Right kidney (tissue), 9 donors: Measurements from ENCODE around the gene TCEAL1.
"Not testable (repeated sequence)": the region's sequence is repeated elsewhere in the genome, so short reads cannot be mapped to it uniquely, and the experiment has no call there.

ENCODE experiments used
- DNase-seq: peaks from one replicate; pipeline ENCODE4 v3.0.0-alpha.2; 2016
- long read RNA-seq, 8 donors: transcript quantifications; one replicate each; lab custom pipeline, GENCODE V29; 2026

TCEAL1 gene, protein sequence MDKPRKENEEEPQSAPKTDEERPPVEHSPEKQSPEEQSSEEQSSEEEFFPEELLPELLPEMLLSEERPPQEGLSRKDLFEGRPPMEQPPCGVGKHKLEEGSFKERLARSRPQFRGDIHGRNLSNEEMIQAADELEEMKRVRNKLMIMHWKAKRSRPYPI
- long read RNA-seq, donor 1, transcript TCEAL1-201 (3 exons, 1,164 nt), result major isoform, 16 of 32 reads
- long read RNA-seq, donor 1, partial matches to known transcripts, result 6 of 32 reads
- long read RNA-seq, donor 1, other reads (novel, unspliced or antisense), result 6 of 32 reads
- long read RNA-seq, donor 2, transcript TCEAL1-201 (3 exons, 1,164 nt), result major isoform, 5 of 6 reads
- long read RNA-seq, donor 2, partial matches to known transcripts, result 0 of 6 reads
- long read RNA-seq, donor 2, other reads (novel, unspliced or antisense), result 0 of 6 reads
- long read RNA-seq, donor 3, transcript TCEAL1-201 (3 exons, 1,164 nt), result major isoform, 7 of 16 reads
- long read RNA-seq, donor 3, partial matches to known transcripts, result 0 of 16 reads
- long read RNA-seq, donor 3, other reads (novel, unspliced or antisense), result 7 of 16 reads
- long read RNA-seq, donor 4, transcript TCEAL1-201 (3 exons, 1,164 nt), result major isoform, 5 of 17 reads
- long read RNA-seq, donor 4, partial matches to known transcripts, result 6 of 17 reads
- long read RNA-seq, donor 4, other reads (novel, unspliced or antisense), result 0 of 17 reads
- long read RNA-seq, donor 5, transcript TCEAL1-201 (3 exons, 1,164 nt), result major isoform, 5 of 12 reads
- long read RNA-seq, donor 5, partial matches to known transcripts, result 0 of 12 reads
- long read RNA-seq, donor 5, other reads (novel, unspliced or antisense), result 0 of 12 reads
- long read RNA-seq, donor 6, partial matches to known transcripts, result 5 of 12 reads
- long read RNA-seq, donor 6, other reads (novel, unspliced or antisense), result 0 of 12 reads
- long read RNA-seq, donor 7, partial matches to known transcripts, result 7 of 16 reads
- long read RNA-seq, donor 7, other reads (novel, unspliced or antisense), result 0 of 16 reads
- long read RNA-seq, donor 8, transcript TCEAL1-201 (3 exons, 1,164 nt), result major isoform, 7 of 17 reads
- long read RNA-seq, donor 8, partial matches to known transcripts, result 0 of 17 reads
- long read RNA-seq, donor 8, other reads (novel, unspliced or antisense), result 8 of 17 reads

DNA sequence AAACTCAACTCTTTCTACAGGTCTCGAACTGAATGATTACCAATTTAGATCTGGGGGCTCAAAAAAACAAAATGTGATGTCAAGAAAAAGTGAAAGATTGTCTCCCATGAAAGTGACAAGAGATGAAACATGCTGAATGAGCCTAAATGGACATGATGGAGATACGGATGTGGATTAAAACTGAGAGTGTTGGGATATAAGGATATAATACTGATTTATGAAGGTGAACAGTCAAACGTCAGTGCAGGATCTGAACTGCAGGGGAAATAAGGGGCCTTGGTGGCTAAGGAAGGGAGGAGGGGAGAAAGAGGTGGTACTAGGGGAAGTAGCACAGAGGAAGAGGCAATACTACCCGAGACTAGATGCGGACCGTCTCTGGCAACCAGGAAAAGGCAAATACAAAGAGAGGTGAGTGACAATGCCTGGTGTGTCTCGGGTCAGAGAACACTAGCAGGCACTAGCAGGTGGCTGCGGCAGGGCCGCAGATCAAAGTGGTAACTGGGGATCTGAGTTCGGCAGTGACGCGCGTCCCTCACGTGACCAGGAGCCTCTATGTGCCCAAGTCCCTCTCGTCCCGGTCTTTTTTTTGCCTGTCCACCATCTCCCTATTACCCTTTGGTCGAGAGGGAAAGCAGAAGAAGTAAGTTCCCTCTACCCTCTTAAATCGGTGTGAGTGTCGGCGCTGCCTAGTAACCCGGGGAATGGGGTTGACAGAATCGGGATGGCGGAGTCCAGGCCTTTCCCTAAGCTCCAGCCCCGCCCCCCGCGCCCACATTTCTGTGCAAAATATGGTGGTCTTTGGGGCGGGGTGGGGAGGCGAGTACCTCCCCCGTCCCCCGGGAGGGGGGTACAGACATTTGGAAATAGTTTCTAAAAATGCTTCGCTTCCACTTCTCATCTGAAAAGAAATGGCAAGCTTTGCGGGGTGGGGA is at the start of gene TCEAL1:
Gene TCEAL1, plus strand, starts transcription at position 590 of the 932 bp plus-strand sequence. CDS start 942 bp downstream, outside the sequence.
- peak; percentile 80 for DNase-seq

DNA sequence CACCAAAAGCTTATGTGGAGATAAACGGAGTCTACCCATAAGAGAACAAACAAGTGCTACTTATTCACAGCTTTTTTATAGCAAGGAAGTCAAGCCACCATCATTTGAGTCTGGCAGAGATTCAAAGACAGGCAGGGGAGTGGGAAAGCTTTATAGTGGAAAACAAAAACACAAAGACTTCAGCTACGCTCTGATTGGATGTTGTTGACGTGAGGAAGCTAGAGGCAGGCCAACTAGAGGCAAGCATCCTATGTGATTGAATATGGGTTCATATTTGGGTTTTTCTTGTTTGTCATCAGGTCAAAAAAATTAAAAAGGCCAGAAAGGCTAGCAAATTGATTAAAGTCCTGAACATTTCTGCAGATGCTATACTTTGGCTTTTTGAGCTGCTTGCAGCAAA is 44.2 kb upstream of the TCEAL1 start:
- DNase-seq, result peak; percentile 2

DNA sequence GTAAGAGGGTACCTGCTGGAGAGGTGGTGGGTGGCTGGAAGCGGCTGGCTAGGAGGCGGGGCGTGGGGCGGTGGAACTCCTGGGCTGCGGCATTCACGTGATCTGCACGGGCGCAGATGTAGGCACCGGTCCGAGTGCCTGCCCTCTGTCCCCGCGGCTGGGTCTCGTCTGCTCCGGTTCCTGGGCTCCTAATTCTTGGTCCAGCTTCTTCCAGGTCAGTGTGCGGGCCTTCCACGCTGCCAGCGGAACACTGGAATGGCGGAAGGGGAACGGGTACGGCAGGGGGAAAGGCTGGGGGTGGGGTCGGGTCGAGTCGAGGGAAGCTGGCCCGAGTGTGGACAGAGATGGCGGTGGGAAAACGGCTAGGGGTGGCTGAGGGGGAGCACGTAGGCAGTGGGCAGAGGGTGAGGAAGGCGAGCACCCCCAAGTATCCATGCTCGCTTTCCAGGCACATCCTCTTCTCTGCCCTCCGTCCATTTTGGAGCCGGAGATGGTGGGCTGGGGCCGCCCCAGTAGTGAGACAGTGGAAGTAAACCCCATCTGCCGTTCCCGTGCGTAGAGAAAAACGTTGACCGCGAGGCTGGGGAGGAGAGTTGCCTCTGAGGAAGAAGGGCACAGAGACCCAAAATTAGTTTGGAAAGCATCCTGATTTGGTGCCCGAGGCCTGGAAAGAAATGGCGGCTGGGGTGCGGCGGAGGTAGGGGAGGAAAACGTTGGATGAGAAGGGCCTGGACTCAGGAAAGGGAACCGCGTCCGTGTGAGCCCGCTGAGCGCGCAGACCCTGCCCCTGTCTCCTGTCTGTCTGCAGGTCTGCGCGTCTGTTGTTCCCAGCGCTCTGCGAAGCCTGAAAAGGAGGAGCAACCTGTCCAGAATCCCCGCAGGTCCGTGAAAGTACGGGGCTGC is 43.1 kb upstream of the TCEAL1 start, which contains the start of gene TCEAL4:
Gene TCEAL4, plus strand, starts transcription at position 105 of the 903 bp plus-strand sequence. CDS start 1,161 bp downstream, outside the sequence.
- DNase-seq, result peak; percentile 67

DNA sequence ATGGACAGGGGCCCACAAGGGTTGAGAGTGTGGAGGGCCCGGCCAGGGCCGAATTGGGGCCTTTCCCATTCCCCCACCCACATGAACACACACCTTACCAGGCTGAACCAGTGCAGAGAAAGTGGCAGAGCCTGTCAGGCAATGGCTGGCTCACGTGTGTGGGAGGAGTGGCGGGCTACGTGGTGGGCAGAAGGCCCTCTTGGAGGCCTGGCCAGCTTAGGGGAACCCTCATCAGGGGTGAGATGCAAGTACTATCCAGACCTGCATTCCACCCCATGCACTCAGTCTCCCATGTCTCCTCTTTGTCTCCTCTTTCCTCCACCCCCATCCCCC is 42.5 kb upstream of the TCEAL1 start:
- DNase-seq, result no peak

DNA sequence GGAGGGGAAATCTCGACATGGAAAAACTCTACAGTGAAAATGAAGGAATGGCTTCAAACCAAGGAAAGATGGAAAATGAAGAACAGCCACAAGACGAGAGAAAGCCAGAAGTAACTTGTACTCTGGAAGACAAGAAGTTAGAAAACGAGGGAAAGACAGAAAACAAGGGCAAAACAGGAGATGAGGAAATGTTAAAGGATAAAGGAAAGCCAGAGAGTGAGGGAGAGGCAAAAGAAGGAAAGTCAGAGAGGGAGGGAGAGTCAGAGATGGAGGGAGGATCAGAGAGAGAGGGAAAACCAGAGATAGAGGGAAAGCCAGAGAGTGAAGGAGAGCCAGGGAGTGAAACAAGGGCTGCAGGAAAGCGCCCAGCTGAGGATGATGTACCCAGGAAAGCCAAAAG is 42.1 kb upstream of the TCEAL1 start:
- no peak for DNase-seq

DNA sequence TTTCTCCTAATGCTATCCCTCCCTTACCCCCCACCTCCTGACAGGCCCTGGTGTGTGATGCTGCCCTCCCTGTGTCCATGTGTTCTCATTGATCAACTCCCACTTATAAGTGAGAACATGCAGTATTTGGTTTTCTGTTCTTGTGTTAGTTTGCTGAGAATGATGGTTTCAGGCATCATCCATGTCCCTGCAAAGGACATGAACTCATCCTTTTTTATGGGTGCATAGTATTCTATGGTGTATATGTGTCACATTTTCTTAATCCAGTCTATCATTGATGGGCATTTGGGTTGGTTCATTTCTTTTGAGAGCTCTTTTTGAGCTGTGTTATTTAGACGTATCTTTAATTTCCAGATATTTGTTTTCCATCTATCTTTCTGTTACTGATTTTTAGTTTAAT is 36.5 kb upstream of the TCEAL1 start:
- DNase-seq, result not testable (repeated sequence)

DNA sequence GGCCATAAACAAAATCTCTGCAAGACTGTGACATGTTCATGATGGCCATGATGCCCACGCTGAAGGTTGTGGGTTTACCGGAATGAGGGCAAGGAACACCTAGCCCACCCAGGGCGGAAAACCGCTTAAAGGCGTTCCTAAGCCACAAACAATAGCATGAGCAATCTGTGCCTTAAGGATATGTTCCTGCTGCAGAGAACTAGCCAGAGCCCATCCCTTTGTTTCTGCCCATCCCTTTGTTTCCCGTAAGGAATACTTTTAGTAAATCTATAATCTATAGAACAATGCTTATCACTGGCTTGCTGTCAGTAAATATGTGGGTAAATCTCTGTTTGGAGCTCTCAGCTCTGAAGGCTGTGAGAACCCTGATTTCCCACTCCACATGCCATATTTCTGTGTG is 33.6 kb upstream of the TCEAL1 start:
- not testable (repeated sequence) for DNase-seq

DNA sequence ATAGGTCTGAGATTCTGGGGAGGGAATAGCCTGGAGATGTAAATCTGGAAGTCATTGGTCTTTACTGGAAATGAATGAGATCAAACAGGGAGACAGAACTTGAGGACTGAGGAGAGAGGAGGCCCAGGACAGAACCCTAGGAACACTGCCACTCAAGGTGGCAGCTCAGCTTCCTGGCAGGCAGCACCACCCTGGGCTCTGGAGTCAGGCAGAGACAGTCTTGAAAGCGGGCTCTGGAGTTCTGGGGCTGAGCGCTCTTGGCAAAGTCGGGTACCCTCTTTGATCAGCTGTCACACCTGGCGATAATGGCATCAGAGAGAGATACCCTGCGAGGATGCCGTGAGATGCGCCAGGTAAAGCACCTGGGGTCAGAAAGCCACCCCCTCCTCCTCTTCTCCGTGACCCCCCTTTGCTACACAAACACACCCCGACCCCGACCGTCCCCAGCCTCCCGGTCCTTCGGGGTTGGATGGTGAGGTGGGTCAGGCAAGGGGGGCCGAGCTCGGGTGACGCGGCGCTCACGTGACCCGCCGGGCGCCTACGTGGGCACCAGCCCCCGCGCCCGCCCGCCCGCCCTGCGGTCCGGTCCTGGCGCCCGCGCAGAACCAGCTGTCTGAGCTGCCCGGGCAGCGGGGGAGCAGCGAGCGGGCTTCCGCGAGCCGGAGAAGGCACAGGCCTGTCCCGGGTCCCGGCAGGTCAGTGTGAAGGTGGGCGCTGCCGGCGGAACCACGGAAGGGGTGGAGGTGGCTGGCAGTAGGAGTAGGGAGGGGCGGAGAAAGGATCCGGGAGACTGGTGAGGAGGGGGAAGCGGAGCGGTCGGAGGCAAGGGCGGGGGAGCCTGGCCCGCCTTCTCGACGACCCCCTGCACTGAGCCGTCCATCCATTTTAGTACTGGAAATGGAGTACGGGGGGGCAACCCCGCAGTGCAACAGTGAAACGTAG is 21.1 kb upstream of the TCEAL1 start, which contains the start of gene TCEAL3:
Gene TCEAL3, plus strand, starts transcription at position 600 of the 942 bp plus-strand sequence. CDS start 1,102 bp downstream, outside the sequence.
- peak; percentile 69 for DNase-seq

DNA sequence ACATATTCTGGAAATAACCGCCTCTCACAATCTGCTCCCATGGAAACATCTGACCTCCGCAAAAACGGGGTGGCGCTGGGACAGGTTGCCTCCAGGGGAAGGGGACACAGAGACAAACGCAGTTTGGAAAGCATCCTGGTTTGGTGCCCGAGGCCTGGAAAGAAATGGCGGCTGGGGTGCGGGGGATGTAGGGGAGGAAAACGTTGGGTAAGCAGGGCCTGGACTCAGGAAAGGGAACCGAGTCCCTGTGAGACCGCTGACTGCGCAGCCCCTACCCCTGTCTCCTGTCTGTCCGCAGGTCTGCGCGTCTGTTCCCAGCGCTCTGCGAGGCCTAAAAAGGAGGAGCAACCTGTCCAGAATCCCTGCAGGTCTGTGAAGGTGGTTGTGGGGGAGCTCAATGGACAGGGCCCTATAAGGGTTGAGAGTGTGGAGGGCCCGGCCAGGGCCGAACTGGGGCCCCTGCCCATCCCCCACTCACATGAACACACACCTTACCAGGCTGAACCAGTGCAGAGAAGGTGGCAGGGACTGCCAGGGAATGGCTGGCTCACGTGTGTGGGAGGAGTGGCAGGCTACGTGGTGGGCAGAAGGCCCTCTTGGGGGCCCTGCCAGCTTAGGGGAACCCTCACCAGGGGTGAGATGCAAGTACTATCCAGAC is 20.3 kb upstream of the TCEAL1 start:
- no peak for DNase-seq

DNA sequence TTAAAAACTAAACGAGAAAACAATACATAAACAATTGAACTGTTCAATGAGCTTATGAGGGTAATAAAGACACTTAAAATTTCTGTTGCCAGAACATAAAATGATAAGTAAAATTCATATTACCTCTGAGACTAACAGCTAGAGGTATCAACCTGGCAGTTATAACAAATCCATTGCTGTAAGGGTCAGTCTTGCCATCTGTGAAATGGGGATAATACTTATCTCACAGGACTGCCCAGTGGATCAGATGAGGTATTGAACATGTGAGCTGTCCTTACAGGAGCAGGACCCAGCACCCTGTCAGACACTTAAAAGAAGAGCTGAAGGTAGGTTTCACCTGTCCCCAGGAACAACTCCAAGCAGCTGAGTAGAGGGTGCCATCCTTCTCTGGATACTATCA is 18.5 kb upstream of the TCEAL1 start:
- no peak for DNase-seq

DNA sequence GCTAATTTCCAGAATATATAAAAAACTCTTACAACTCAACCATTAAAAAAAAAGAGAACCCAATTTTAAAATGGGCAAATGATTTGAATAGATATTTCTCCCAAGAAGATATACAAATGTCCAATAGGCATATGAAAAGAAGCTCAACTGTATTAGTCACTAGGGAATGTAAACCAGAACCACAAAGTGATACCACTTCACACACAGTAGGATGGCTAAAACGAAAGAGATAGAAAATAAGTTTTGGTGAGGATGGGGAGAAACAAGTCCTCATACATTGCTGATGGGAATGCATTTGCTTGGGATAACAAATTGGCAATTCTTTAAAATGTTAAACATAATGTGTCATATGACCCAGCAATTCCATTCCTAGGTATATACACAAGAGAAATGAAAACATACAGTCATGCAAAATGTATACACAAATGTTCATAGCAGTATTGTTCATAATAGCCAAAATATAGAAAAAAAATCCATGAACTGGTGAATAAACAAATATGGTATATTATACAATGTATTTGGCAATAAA is 15.3 kb upstream of the TCEAL1 start:
- DNase-seq, result no peak

DNA sequence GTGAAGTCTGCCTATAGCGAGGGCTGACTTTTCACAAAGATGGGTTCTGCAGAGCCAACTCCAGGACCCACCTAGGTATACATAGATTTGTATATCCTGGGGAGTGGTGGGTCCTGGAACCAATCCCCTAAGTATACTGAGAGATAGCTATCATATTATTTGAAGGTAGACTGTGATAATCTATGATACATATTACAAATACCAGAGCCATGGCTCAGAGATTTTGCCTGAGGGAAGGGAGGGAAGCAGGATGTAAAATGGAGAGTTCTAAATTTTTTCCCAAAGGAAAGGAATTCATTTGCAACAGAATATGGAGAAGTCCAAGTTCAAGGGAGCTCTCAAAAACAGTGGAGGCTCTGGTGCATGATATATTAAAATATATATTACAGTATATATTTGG is 13.8 kb upstream of the TCEAL1 start:
- no peak for DNase-seq

DNA sequence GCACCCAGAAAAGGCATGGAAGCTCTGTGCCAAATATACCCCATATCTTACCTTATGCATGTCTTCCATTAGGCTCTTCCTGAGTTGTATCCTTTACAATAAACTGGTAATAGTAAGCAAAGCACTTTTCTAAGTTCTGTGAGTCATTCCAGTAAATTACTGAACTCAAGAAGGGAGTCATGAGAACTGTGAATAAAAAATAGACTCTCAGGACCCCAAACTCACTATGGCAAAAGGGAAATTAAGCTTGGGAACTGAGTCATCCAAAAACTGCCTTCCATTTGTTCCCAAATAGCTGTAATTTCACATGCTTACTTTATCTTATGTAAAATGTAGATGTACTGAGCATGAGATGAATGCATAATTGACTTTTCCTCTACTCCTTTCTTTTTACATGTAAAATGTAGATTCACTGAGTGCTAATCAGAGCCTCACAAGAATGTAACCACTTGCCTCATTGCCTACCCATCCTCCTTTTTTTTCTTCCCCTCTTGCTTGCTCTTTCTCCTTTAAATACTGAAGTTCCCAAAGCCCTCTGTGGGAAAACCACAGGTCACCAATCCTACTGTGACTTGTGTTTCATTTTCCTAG is 12.9 kb upstream of the TCEAL1 start:
- DNase-seq, result no peak

DNA sequence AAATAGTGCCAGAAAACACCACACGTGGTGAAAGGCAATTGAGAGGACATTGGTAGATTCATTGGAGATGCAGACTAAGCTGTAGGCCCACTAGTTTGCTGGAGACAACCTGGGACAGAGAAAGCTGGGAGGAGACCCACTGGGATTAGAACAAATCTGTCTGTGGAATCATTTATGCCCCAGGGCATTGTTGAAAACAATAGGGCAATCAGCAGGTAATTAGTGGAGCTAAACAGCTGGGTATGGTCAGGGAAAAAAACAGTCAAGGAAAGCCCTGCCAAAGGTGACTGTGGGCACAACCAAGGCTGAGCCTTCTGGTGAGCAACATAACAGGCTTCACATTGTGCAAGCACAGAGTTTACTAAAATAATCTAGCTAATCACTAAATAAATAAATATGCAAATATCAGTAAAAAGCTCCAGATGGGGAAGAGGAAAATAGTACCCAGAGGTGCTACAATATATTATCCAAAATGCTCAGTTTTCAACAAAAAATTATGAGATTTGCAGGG is 12.0 kb upstream of the TCEAL1 start:
- no peak for DNase-seq

DNA sequence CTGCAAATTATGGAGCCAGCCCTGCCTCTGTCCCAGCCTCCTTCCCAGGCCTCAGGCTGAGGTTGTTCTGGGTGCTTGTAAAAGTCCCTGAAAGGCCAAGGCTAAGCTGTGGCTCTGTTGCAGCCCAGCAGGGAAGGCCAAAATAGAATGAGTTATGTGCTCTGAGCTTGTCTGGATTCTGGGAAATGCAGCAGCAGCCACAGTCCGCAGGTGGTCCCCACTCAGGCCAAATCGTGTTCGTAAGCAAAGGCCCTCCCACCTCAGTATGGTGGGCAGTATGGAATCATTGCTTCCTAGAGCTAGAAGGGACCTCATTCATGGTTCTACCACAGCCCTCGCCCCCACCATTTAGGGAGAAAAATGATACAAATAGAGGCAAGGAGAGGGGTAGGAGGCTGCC is 4.7 kb upstream of the TCEAL1 start:
- DNase-seq, result no peak

DNA sequence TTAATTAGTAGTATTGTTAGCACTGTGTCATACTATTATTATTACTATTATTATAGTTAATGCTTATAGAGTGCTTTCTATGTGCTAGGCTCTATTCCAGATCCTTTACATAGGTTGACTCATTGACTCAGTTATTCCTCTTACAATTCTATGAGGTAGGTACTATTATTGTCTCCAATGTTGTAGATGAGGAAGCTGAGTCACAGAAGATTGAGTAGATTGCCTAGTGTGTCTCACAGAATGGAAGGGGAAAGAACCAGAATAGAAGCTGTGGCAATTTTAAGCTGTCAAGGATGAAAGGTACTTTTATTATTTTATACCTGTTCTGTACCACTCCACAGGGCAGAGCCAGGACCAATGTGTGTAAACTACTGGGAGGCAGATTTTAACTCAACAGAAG is 1.9 kb upstream of the TCEAL1 start:
- DNase-seq, result no peak

DNA sequence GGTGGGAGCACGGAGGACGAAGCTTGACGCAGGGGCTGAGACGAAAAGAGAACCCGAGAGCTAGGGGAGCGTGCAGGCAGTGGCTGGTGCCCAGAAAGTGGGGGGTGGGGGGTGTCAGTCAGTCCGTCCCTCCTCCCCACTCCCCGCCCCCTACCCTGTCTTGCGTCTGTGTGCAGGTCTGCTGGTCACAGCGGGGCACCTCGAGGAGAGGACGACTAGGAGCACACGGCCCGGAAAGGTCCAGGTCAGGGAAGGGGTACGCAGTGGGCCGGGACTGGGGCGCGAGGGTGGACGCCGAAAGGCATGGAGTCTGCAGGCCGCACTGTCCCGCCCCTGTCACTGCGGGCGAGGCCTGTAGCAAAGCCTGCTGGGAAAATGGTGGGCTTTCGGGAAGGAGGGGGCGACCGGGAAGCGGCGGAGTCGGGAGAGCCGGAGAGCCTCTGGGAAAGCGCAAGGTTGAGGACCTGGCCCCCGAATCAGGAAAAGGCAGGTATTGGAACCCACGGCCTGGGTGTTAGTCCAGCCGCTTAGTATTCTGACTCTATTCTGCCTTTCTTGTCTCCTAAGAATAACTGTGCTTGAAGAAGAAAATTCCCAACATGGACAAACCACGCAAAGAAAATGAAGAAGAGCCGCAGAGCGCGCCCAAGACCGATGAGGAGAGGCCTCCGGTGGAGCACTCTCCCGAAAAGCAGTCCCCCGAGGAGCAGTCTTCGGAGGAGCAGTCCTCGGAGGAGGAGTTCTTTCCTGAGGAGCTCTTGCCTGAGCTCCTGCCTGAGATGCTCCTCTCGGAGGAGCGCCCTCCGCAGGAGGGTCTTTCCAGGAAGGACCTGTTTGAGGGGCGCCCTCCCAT is 769 bp downstream of the TCEAL1 start:
- peak; percentile 77 for DNase-seq
